Tibial artery (tissue), 4 donors: ENCODE measurements around the gene AGAP3.

Source experiments
- DNase-seq, 2 donors: peaks; one replicate each; pipeline ENCODE4 v3.0.0-alpha.2; 2019
- H3K27ac ChIP-seq, 2 donors: fragments of 200-600 bp; sonication (generic) in 1 of 2; 1 replicate in 1 of 2; 2 replicates in 1 of 2; pipeline ENCODE4 v1.5.1; 2018 to 2019; ENCODE audit warnings: mild to moderate bottlenecking in 1 of 2
- H3K27me3 ChIP-seq, 2 donors: fragments of 200-600 bp; sonication (generic) in 1 of 2; one replicate each; pipeline versions ENCODE4 v1.5.1 to v1.6.0; 2016 to 2019
- H3K36me3 ChIP-seq, 3 donors: fragments of 200-600 bp; sonication (generic) in 2 of 3; one replicate each; pipeline ENCODE4 v1.5.1; 2016 to 2019; ENCODE audit warnings: mild to moderate bottlenecking in 2 of 3
- H3K4me1 ChIP-seq, 4 donors: fragments of 200-600 bp; sonication (generic) in 2 of 4; 1 replicate in 3 of 4; 2 replicates in 1 of 4; pipeline ENCODE4 v1.5.1; 2016 to 2019
- H3K4me3 ChIP-seq, 2 donors: fragments of 200-600 bp; sonication (generic) in 1 of 2; 1 replicate in 1 of 2; 2 replicates in 1 of 2; pipeline ENCODE4 v1.5.1; 2018 to 2019; ENCODE audit warnings: mild to moderate bottlenecking in 2 of 2
- H3K9me3 ChIP-seq, 3 donors: fragments of 200-600 bp; sonication (generic) in 1 of 3; one replicate each; pipeline ENCODE4 v1.5.1; 2016 to 2019
- CTCF ChIP-seq, 2 experiments: fragments of 200-600 bp in 1 of 2; fragments of 450-650 bp in 1 of 2; IDR thresholded peaks; one replicate each; pipeline ENCODE4 v1.5.1; 2017 to 2019; ENCODE audit warnings: antibody characterized with exemption in 2 of 2, mild to moderate bottlenecking in 1 of 2, moderate library complexity in 1 of 2
- intact Hi-C: fragments of 100-400 bp; cut with DNase I; formaldehyde crosslinking; loops from one replicate; pipeline ENCODE4 v1.15.0; 2023; ENCODE audit warnings: low total_unique reads

Gene AGAP3

DNA sequence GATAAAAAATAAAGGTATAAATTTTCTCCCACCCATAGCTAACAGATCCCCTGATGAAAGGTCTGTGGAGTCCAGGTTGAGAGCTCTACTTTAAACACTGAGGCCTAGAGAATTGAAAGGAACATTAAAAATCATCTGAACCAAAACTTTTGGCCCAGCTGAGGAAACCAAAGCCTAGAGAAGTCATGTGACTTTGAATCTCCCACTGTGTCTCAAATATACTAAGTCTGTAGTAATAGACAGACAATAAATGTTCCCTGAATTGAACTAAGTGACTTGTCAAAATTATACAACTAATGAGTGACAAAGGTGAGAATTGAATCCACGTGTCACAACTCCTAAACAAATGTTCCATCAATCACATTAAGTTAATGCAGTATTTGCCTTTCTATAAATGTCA, 75.5 kb downstream of the AGAP3 start:
- no peak for TF ChIP-seq CTCF (IDR thresholded peaks at IDR 0.05)
- H3K4me3 ChIP-seq = no peak overlapping the region
- H3K9me3 ChIP-seq = no peaks in the 10 kb centered on the region
- H3K36me3 ChIP-seq = no peaks in the 10 kb centered on the region
- H3K4me1 ChIP-seq = peaks cover 0 to 3% (median 3%) of the 10 kb centered on the region in 4 donors
- intact Hi-C loops = no loop called here
- no peak overlapping the region for H3K27ac ChIP-seq
- H3K27me3 ChIP-seq = peaks cover 0 to 41% of the 10 kb centered on the region in 2 donors
- no peak for DNase-seq

GRCh38 chr7:151166629-151167196, 80.4 kb downstream of the AGAP3 start:
- TF ChIP-seq CTCF (IDR thresholded peaks at IDR 0.05) = no peak
- no peak for DNase-seq
- peaks cover 0 to 19% (median 18%) of the 10 kb centered on the region in 4 donors for H3K4me1 ChIP-seq
- peaks cover 0 to 80% of the 10 kb centered on the region in 2 donors for H3K27me3 ChIP-seq
- H3K9me3 ChIP-seq = no peaks in the 10 kb centered on the region
- peak overlapping the region; percentile 31 to 44 for H3K4me3 ChIP-seq
- intact Hi-C loops = no loop called here
- no peaks in the 10 kb centered on the region for H3K36me3 ChIP-seq
- no peak overlapping the region for H3K27ac ChIP-seq

- TF ChIP-seq CTCF (IDR thresholded peaks at IDR 0.05) = no peak
- Histone ChIP-seq H3K9me3 (no peaks in the 10 kb centered on the region), H3K4me1 (peaks cover 0 to 19% (median 18%) of the 10 kb centered on the region in 4 donors), H3K4me3 (peak within 1 kb of the TSS; percentile 31 to 44), H3K27me3 (peaks cover 0 to 78% of the 10 kb centered on the region in 2 donors), H3K36me3 (no peaks in the 10 kb centered on the region), H3K27ac (no peak within 1 kb of the TSS)
- intact Hi-C loops = no loop called here
- DNase-seq = no peak
Observed at GRCh38 chr7:151167197-151167961, 81.1 kb downstream of the AGAP3 start, which contains the start of gene GBX1. Gene GBX1, minus strand, starts transcription at chr7:151167694. Its CDS starts 146 bp downstream, at chr7:151167548.

DNA sequence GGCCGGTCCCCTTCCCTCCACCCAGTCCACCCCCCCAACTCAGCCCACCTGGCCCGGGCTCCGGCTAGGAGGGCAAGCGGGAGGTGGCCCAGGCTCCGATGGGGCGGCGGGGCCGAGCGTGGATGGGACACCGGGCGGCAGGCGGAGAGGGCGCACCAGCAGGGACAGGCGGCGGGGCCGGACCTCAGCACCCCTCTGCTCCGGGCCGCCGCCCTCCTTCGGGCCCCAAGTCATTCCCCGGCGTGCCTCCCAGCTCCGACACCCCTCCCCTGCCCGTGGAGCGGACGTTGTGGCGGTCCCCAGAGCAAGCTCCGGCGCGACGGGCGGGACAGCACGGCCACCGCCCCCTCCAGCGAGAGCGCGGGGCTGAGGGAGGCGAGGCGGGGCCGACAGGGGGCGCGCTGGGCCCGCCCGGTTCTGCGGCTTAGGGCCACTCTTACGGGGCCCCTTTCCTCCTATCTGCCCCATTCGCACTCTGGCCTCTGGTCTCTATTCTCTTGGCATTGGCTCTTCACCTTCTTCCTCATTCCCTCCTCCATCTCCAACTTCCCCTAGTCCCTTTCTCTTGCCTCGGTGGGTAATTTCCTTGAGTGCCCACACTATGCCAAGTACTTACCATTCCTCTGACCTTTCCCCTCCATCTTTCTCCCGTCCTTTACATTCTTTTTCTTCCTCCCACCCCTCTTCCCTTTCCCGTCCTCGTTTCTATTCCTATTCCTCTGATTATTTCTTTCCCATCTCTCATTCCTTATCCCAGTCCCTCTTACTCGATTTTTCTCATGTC, 81.9 kb downstream of the AGAP3 start:
- no peak for DNase-seq
- Histone ChIP-seq H3K27ac (no peak overlapping the region), H3K9me3 (no peaks in the 10 kb centered on the region), H3K36me3 (no peaks in the 10 kb centered on the region), H3K4me3 (peak overlapping the region; percentile 31 to 44), H3K27me3 (peaks cover 0 to 78% of the 10 kb centered on the region in 2 donors), H3K4me1 (peaks cover 0 to 19% (median 18%) of the 10 kb centered on the region in 4 donors)
- intact Hi-C loops = no loop called here
- peak in 1 of 2 experiments; percentile 44 for TF ChIP-seq CTCF (IDR thresholded peaks at IDR 0.05)

DNA sequence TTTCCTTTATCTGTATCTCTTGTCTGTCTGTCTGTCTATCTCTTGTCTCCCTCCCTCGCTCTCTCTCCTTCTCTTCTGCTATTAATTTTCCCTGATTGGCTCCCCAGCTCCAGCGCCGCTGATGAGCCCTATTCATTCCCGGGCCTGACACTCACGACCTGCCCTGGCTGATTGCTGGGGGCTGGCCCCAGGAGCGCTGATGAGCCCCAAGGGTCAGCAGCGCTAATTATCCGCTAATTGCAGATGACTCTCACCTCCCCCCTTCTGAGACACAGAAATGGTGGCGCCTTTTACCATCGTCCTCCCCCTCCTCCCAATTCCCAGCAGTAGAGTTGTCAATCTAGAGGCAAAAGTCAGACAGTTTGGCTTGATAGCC, 82.5 kb downstream of the AGAP3 start:
- Histone ChIP-seq H3K36me3 (no peaks in the 10 kb centered on the region), H3K27ac (no peak overlapping the region), H3K27me3 (peaks cover 0 to 80% of the 10 kb centered on the region in 2 donors), H3K4me3 (no peak overlapping the region), H3K4me1 (peaks cover 0 to 19% (median 18%) of the 10 kb centered on the region in 4 donors), H3K9me3 (no peaks in the 10 kb centered on the region)
- TF ChIP-seq CTCF (IDR thresholded peaks at IDR 0.05) = no peak
- DNase-seq = no peak
- intact Hi-C loops = no loop called here
